ENCODE measurements around the gene POC5. TPM values are rescaled to one million over a fixed set of nuclear protein-coding genes. Genes with fewer than 3 reads are reported as not detected.

Gene POC5
- total RNA-seq, 1 donor from 2014 or later = 9.0 TPM

- Histone ChIP-seq H3K36me3 (ENCODE audit: insufficient read depth, low read length) (no peaks in the 10 kb centered on the region), H4K20me1 (ENCODE audit: insufficient read depth, low read length) (no peaks in the 10 kb centered on the region), H2AFZ (ENCODE audit: low read depth, low read length) (no peak overlapping the region), H3K4me3 (ENCODE audit: insufficient read depth, low read depth, low read length) (no peak overlapping the region), H3K4me2 (ENCODE audit: low read length) (no peak overlapping the region), H3K4me1 (ENCODE audit: insufficient read depth, low read length) (no peaks in the 10 kb centered on the region), H3K79me2 (ENCODE audit: insufficient read depth, low read length) (no peaks in the 10 kb centered on the region), H3K27me3 (ENCODE audit: insufficient read depth, low read length) (peaks cover 4% of the 10 kb centered on the region), H3K9me3 (ENCODE audit: insufficient read depth, low read depth, low read length) (no peaks in the 10 kb centered on the region), H3K27ac (ENCODE audit: low read depth, low read length) (no peak overlapping the region), H3K9ac (ENCODE audit: low read length) (no peak overlapping the region)
- no peak overlapping the region for H3K27ac Mint-ChIP-seq (ENCODE audit: unreplicated experiment)
- H3K9me3 Mint-ChIP-seq (ENCODE audit: unreplicated experiment) = no peaks in the 10 kb centered on the region
- no peak for FAIRE-seq
- TF ChIP-seq CTCF (IDR thresholded peaks at IDR 0.05; ENCODE audit: insufficient read depth, low read depth, low read length) (no peak), EZH2 (IDR thresholded peaks at IDR 0.05; ENCODE audit: insufficient read depth, low read length) (no peak)
- no peak overlapping the region for H3K4me3 Mint-ChIP-seq (ENCODE audit: unreplicated experiment)
- peaks cover 12% of the 10 kb centered on the region for H3K4me1 Mint-ChIP-seq (ENCODE audit: low read depth, unreplicated experiment)
- H3K36me3 Mint-ChIP-seq (ENCODE audit: low read depth, unreplicated experiment) = no peaks in the 10 kb centered on the region
- DNase-seq (ENCODE audit: low read depth) = no peak
- peaks cover 3% of the 10 kb centered on the region for H3K27me3 Mint-ChIP-seq (ENCODE audit: low read depth, unreplicated experiment)
These were observed 39.0 kb upstream of the POC5 start for GRCh38 chr5:75756211-75756610.

- Histone ChIP-seq H3K4me3 (ENCODE audit: insufficient read depth, low read depth, low read length) (no peak overlapping the region), H4K20me1 (ENCODE audit: insufficient read depth, low read length) (no peaks in the 10 kb centered on the region), H3K4me2 (ENCODE audit: low read length) (no peak overlapping the region), H3K4me1 (ENCODE audit: insufficient read depth, low read length) (no peaks in the 10 kb centered on the region), H3K9me3 (ENCODE audit: insufficient read depth, low read depth, low read length) (no peaks in the 10 kb centered on the region), H2AFZ (ENCODE audit: low read depth, low read length) (no peak overlapping the region), H3K36me3 (ENCODE audit: insufficient read depth, low read length) (no peaks in the 10 kb centered on the region), H3K79me2 (ENCODE audit: insufficient read depth, low read length) (no peaks in the 10 kb centered on the region), H3K27ac (ENCODE audit: low read depth, low read length) (no peak overlapping the region), H3K9ac (ENCODE audit: low read length) (no peak overlapping the region), H3K27me3 (ENCODE audit: insufficient read depth, low read length) (peaks cover 4% of the 10 kb centered on the region)
- peaks cover 12% of the 10 kb centered on the region for H3K4me1 Mint-ChIP-seq (ENCODE audit: low read depth, unreplicated experiment)
- TF ChIP-seq CTCF (IDR thresholded peaks at IDR 0.05; ENCODE audit: insufficient read depth, low read depth, low read length) (no peak), EZH2 (IDR thresholded peaks at IDR 0.05; ENCODE audit: insufficient read depth, low read length) (no peak)
- H3K27ac Mint-ChIP-seq (ENCODE audit: unreplicated experiment) = no peak overlapping the region
- DNase-seq (ENCODE audit: low read depth) = no peak
- H3K4me3 Mint-ChIP-seq (ENCODE audit: unreplicated experiment) = no peak overlapping the region
- no peak for FAIRE-seq
- no peaks in the 10 kb centered on the region for H3K9me3 Mint-ChIP-seq (ENCODE audit: unreplicated experiment)
- H3K36me3 Mint-ChIP-seq (ENCODE audit: low read depth, unreplicated experiment) = no peaks in the 10 kb centered on the region
- peaks cover 4% of the 10 kb centered on the region for H3K27me3 Mint-ChIP-seq (ENCODE audit: low read depth, unreplicated experiment)
These were observed 35.9 kb upstream of the POC5 start for GRCh38 chr5:75753182-75753581.

GRCh38 chr5:75744355-75744754 lies 27.1 kb upstream of the POC5 start:
- FAIRE-seq (no peak), DNase-seq (ENCODE audit: low read depth) (no peak)
- no peaks in the 10 kb centered on the region for H3K4me1 Mint-ChIP-seq (ENCODE audit: low read depth, unreplicated experiment)
- no peak overlapping the region for H3K4me3 Mint-ChIP-seq (ENCODE audit: unreplicated experiment)
- Histone ChIP-seq H3K79me2 (ENCODE audit: insufficient read depth, low read length) (no peaks in the 10 kb centered on the region), H3K27me3 (ENCODE audit: insufficient read depth, low read length) (no peaks in the 10 kb centered on the region), H3K9me3 (ENCODE audit: insufficient read depth, low read depth, low read length) (no peaks in the 10 kb centered on the region), H3K27ac (ENCODE audit: low read depth, low read length) (no peak overlapping the region), H3K36me3 (ENCODE audit: insufficient read depth, low read length) (no peaks in the 10 kb centered on the region), H3K9ac (ENCODE audit: low read length) (no peak overlapping the region), H3K4me3 (ENCODE audit: insufficient read depth, low read depth, low read length) (no peak overlapping the region), H3K4me2 (ENCODE audit: low read length) (no peak overlapping the region), H4K20me1 (ENCODE audit: insufficient read depth, low read length) (no peaks in the 10 kb centered on the region), H3K4me1 (ENCODE audit: insufficient read depth, low read length) (no peaks in the 10 kb centered on the region), H2AFZ (ENCODE audit: low read depth, low read length) (no peak overlapping the region)
- H3K9me3 Mint-ChIP-seq (ENCODE audit: unreplicated experiment) = no peaks in the 10 kb centered on the region
- no peaks in the 10 kb centered on the region for H3K36me3 Mint-ChIP-seq (ENCODE audit: low read depth, unreplicated experiment)
- TF ChIP-seq EZH2 (IDR thresholded peaks at IDR 0.05; ENCODE audit: insufficient read depth, low read length) (no peak), CTCF (IDR thresholded peaks at IDR 0.05; ENCODE audit: insufficient read depth, low read depth, low read length) (no peak)
- no peak overlapping the region for H3K27ac Mint-ChIP-seq (ENCODE audit: unreplicated experiment)
- H3K27me3 Mint-ChIP-seq (ENCODE audit: low read depth, unreplicated experiment) = no peaks in the 10 kb centered on the region

All from astrocyte (in vitro differentiated cells and primary cell).